DOHH2 (cell line): ENCODE measurements around the gene COL20A1.
"Not testable (repeated sequence)": the region's sequence is repeated elsewhere in the genome, so short reads cannot be mapped to it uniquely, and the experiment has no call there.

Experiments
- H3F3A ChIP-seq: fragments of 200-600 bp; sonication (generic), shearing (Covaris generic); 2 replicates; pipeline ENCODE4 v1.6.0; 2016; ENCODE audit warnings: antibody characterized with exemption, mild to moderate bottlenecking; ENCODE audit not compliant: control insufficient read depth, insufficient read depth
- H3K27ac ChIP-seq: fragments of 200-600 bp; sonication (generic); 2 replicates; pipeline ENCODE4 v1.5.1; 2014; ENCODE audit warnings: low read depth, mild to moderate bottlenecking, low read length, moderate library complexity
- H3K27me3 ChIP-seq: fragments of 200-600 bp; sonication (generic); 2 replicates; pipeline ENCODE4 v1.6.1; 2014; ENCODE audit warnings: mild to moderate bottlenecking, low read length, mixed read lengths; ENCODE audit not compliant: control insufficient read depth
- H3K36me3 ChIP-seq: fragments of 200-600 bp; sonication (generic); 2 replicates; pipeline ENCODE4 v1.6.1; 2014; ENCODE audit warnings: mild to moderate bottlenecking, low read length, moderate library complexity, mixed read lengths; ENCODE audit not compliant: control insufficient read depth
- H3K4me1 ChIP-seq: fragments of 200-600 bp; sonication (generic); 2 replicates; pipeline ENCODE4 v1.6.1; 2014; ENCODE audit warnings: mild to moderate bottlenecking, low read length, mixed read lengths; ENCODE audit not compliant: control insufficient read depth
- H3K4me2 ChIP-seq: fragments of 200-600 bp; sonication (generic); 2 replicates; pipeline ENCODE4 v1.6.0; 2014; ENCODE audit warnings: mild to moderate bottlenecking, low read length, moderate library complexity
- H3K4me3 ChIP-seq: fragments of 200-600 bp; sonication (generic); 2 replicates; pipeline ENCODE4 v1.5.1; 2014; ENCODE audit warnings: mild to moderate bottlenecking, low read length, mixed read lengths
- H3K79me2 ChIP-seq: fragments of 200-600 bp; sonication (generic); 2 replicates; pipeline ENCODE4 v1.6.1; 2014; ENCODE audit warnings: mild to moderate bottlenecking, low read length, mixed read lengths; ENCODE audit not compliant: control insufficient read depth
- H3K9me2 ChIP-seq: fragments of 200-600 bp; sonication (generic); replicated peaks from 2 replicates; pipeline ENCODE4 v1.6.1; 2014; ENCODE audit warnings: mild to moderate bottlenecking, low read length, mixed read lengths; ENCODE audit not compliant: control insufficient read depth
- H3K9me3 ChIP-seq: fragments of 200-600 bp; sonication (generic); 2 replicates; pipeline ENCODE4 v1.6.1; 2014; ENCODE audit warnings: antibody characterized with exemption, low read length, mixed read lengths; ENCODE audit not compliant: control insufficient read depth, insufficient read depth
- H4K20me1 ChIP-seq: fragments of 200-600 bp; sonication (generic); 2 replicates; pipeline ENCODE4 v1.6.0; 2014; ENCODE audit warnings: low read depth, mild to moderate bottlenecking, antibody characterized with exemption, low read length, moderate library complexity; ENCODE audit not compliant: control insufficient read depth, insufficient read depth
- CTCF ChIP-seq: fragments of 200-600 bp; sonication (generic); IDR thresholded peaks from one replicate; pipeline ENCODE4 v1.5.1; 2014; ENCODE audit warnings: antibody characterized with exemption, mild to moderate bottlenecking, low read depth, low read length; ENCODE audit not compliant: poor library complexity, severe bottlenecking
- EZH2phosphoT487 ChIP-seq: fragments of 200-600 bp; sonication (generic); IDR thresholded peaks from 2 replicates; pipeline ENCODE4 v1.6.1; 2017; ENCODE audit warnings: borderline replicate concordance, mild to moderate bottlenecking, antibody characterized with exemption, low read length, moderate library complexity, mixed read lengths

The COL20A1 gene

DNA sequence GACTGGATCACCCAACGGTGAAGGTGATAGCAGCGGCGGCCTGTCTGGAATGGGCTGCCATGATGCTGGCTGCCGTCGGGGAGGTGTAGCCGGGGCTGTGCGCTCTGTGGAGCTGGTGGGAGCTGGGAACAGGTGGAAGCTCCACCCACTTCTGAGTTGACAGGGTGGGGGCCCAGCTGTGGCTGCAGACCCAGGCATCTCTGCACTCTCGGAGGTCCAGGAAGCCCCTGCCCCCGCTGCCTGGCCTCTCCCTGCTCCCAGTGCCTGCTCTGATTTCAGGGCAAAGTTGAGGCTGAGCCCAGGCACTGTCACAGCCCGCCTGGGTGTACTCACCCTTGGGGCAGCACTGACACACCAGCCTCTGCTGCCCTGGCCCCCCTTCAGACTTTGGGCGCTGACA is 86.3 kb downstream of the COL20A1 start:
- Histone ChIP-seq H3K4me1 (no peaks in the 10 kb centered on the region), H3K27ac (no peak overlapping the region), H3K79me2 (no peaks in the 10 kb centered on the region), H3K4me2 (no peak overlapping the region), H3K27me3 (no peaks in the 10 kb centered on the region), H3F3A (no peaks in the 10 kb centered on the region), H4K20me1 (no peaks in the 10 kb centered on the region), H3K9me3 (peaks cover 7% of the 10 kb centered on the region; the same call in 1 of the 2 replicates), H3K4me3 (no peak overlapping the region), H3K9me2 (no peaks in the 10 kb centered on the region), H3K36me3 (no peaks in the 10 kb centered on the region)
- TF ChIP-seq CTCF (no peak), EZH2phosphoT487 (no peak)

DNA sequence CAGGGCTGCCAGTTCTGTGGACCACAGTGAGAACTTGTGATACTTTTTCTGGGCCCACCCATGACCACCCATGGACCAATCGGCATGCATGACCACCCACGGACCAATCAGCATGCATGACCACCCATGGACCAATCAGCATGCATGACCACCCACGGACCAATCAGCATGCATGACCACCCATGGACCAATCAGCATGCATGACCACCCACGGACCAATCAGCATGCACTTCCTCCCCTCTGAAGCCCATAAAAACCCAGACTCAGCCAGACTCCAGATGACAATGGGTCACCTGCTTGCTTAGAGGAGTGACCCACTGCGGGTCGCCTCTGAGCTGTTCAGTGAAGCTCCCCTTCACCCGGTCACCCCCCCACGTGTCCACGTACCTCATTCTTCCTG is 86.9 kb downstream of the COL20A1 start:
- not testable (repeated sequence) for H3K4me1 ChIP-seq, H3K27me3 ChIP-seq, H3K9me3 ChIP-seq, H3K79me2 ChIP-seq, H3K4me2 ChIP-seq, H4K20me1 ChIP-seq, H3K9me2 ChIP-seq, H3K4me3 ChIP-seq, H3F3A ChIP-seq, H3K27ac ChIP-seq, H3K36me3 ChIP-seq

DNA sequence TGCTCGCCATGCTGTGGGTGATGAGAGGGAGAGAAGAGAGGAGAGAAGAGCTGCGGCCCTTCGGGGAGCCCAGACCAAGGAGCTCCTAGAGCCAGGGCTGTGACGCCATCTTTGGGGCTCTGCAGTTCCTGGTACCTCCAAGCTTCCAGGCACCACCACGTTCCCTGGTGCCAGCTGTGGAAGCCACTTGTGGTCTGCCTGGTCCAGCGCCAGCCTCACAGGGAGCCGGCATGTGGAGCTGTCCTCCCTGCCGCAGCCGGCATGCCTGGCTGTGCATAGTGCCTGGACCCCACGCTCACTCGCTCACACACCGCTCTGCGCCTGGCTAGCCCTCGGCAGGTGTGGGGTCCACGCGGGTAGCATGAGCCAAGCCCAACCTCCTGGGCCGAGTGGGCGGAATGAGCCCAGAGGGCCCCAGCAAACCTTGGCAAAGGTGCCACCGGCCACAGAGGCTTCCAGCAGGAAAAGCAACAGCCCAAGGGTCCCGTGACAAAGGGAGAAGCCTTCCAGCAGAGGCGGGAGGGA is 87.4 kb downstream of the COL20A1 start:
- Histone ChIP-seq H3K27ac (no peak overlapping the region), H3K4me3 (no peak overlapping the region), H3F3A (no peaks in the 10 kb centered on the region), H3K9me2 (no peaks in the 10 kb centered on the region), H3K79me2 (no peaks in the 10 kb centered on the region), H3K4me2 (no peak overlapping the region), H3K4me1 (no peaks in the 10 kb centered on the region), H4K20me1 (no peaks in the 10 kb centered on the region), H3K9me3 (peaks cover 9% of the 10 kb centered on the region), H3K36me3 (no peaks in the 10 kb centered on the region), H3K27me3 (no peaks in the 10 kb centered on the region)
- TF ChIP-seq CTCF (no peak), EZH2phosphoT487 (no peak)

DNA sequence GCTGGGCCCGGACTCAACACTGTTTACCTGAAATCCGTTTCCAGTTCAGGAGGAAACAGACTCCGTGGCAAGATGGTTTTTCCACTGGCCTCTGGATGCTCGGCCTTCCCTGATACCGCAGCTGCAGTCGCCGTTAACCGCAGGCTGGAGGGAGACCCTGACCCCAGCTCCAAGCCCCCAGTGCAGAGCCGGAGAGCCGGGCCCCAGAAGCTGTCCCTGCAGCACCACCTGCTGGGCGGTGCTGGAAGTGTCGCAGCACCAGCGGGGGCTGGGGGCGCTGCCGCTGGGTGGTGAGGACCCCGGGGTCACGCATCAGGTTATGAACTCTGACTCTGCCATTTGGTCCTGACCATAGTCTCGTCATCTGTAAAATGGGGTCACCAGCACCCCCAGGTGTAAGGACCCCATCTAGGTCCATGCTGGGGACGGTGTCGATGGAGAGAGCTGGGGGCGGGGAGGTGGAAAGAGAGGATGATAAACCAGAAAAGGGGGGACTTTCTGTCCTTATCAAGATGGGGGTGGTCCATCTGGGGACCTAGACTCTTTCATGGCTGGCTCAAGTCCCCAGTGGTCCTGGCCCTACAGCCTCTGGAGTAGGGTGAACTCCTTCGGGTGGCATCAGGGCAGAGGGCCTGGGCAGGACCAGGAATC is 88.9 kb downstream of the COL20A1 start:
- H3K4me2 ChIP-seq = no peak overlapping the region
- no peaks in the 10 kb centered on the region for H3F3A ChIP-seq
- H3K79me2 ChIP-seq = no peaks in the 10 kb centered on the region
- TF ChIP-seq CTCF = peak; percentile 97
- no peak for TF ChIP-seq EZH2phosphoT487
- H3K27me3 ChIP-seq = no peaks in the 10 kb centered on the region
- no peaks in the 10 kb centered on the region for H3K36me3 ChIP-seq
- no peaks in the 10 kb centered on the region for H3K9me2 ChIP-seq
- H3K9me3 ChIP-seq = peaks cover 20% of the 10 kb centered on the region
- H3K4me1 ChIP-seq = no peaks in the 10 kb centered on the region
- no peak overlapping the region for H3K4me3 ChIP-seq
- H3K27ac ChIP-seq = no peak overlapping the region
- no peaks in the 10 kb centered on the region for H4K20me1 ChIP-seq
